ENCODE measurements around the gene CRIP2.

CRIP2 gene

GRCh38 chr14:105481886-105482457 lies 7.4 kb downstream of the CRIP2 start:
- H3K27me3 ChIP-seq (ENCODE audit: low read depth, low read length) = peaks cover 25% of the 10 kb centered on the region
- H3K36me3 ChIP-seq (replicated peaks; ENCODE audit: low read depth, low read length) = no peaks in the 10 kb centered on the region
- peak overlapping the region; percentile 75 for H3K4me3 ChIP-seq (ENCODE audit: low read length)
- peak overlapping the region; percentile 26; the same call in 1 of the 2 replicates for H3K9ac ChIP-seq (ENCODE audit: low read length)
- no peak overlapping the region for H3K27ac ChIP-seq (ENCODE audit: low read length)
- no peaks in the 10 kb centered on the region for H4K20me1 ChIP-seq (ENCODE audit: insufficient read depth, low read length)
- H3K9me3 ChIP-seq (ENCODE audit: insufficient read depth, low read length) = no peaks in the 10 kb centered on the region
- peaks cover 26% of the 10 kb centered on the region for H3K4me1 ChIP-seq (ENCODE audit: low read length)
- no peaks in the 10 kb centered on the region for H3K79me2 ChIP-seq (ENCODE audit: low read length)
- TF ChIP-seq EZH2phosphoT487 (IDR thresholded peaks at IDR 0.05; ENCODE audit: low read depth) (no peak), CTCF (IDR thresholded peaks at IDR 0.05; ENCODE audit: low read depth, low read length) (peak; percentile 18)
- peak overlapping the region; percentile 93 for H3K4me2 ChIP-seq (ENCODE audit: low read length)
- H2AFZ ChIP-seq (ENCODE audit: low read depth, low read length) = no peak overlapping the region

GRCh38 chr14:105482486-105483110 lies 8.0 kb downstream of the CRIP2 start:
- H3K79me2 ChIP-seq (ENCODE audit: low read length) = no peaks in the 10 kb centered on the region; the same call in 1 of the 2 replicates
- H3K9ac ChIP-seq (ENCODE audit: low read length) = no peak overlapping the region
- no peak overlapping the region for H3K4me3 ChIP-seq (ENCODE audit: low read length)
- H2AFZ ChIP-seq (ENCODE audit: low read depth, low read length) = no peak overlapping the region
- H3K36me3 ChIP-seq (replicated peaks; ENCODE audit: low read depth, low read length) = no peaks in the 10 kb centered on the region
- H3K9me3 ChIP-seq (ENCODE audit: insufficient read depth, low read length) = no peaks in the 10 kb centered on the region
- H3K4me2 ChIP-seq (ENCODE audit: low read length) = 0 out of 2 replicates have a peak overlapping the region, but pooled peaks have one; percentile 93
- no peak overlapping the region for H3K27ac ChIP-seq (ENCODE audit: low read length)
- H4K20me1 ChIP-seq (ENCODE audit: insufficient read depth, low read length) = no peaks in the 10 kb centered on the region
- TF ChIP-seq CTCF (IDR thresholded peaks at IDR 0.05; ENCODE audit: low read depth, low read length) (no peak), EZH2phosphoT487 (IDR thresholded peaks at IDR 0.05; ENCODE audit: low read depth) (no peak)
- peaks cover 25% of the 10 kb centered on the region for H3K27me3 ChIP-seq (ENCODE audit: low read depth, low read length)
- H3K4me1 ChIP-seq (ENCODE audit: low read length) = peaks cover 26% of the 10 kb centered on the region

DNA sequence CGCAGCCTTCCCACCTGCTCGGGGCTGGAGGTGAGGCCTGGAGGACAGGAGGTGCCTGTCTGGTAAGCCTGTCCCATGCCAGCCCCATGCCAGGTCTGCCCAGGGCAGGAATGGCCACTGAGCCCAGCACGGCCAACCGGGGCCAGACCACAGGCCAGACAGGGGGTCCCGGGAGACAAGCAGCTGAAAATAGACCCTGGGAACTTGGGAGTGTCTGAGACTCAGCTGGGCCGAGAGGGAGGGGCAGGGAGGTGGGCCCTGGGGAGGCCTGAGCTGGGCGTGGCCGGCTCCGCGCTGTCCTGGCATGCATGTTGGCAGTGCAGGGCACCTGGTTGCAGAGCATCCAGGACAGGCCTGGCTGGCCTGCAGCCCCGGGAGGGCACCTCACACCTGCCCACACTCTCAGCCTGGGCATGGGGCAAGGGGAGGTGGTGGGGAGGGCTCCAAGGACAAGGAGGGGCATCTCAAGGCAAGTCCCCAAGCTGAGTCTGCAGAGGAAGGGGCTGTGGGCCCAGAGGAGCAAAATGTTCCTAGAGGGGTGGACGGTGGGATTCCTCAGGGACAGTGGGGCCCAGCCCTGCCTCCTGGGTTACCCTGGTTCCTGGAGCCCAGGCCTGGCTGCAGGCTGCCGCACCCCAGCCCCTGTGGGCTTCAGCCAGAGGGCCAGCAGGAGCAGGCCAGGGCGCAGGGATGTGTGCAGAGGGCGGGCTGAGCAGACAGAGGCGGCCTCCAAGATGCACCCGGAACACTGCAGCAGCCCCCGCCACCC lies 8.9 kb downstream of the CRIP2 start:
- H3K4me1 ChIP-seq (ENCODE audit: low read length) = peaks cover 28% of the 10 kb centered on the region
- no peaks in the 10 kb centered on the region for H4K20me1 ChIP-seq (ENCODE audit: insufficient read depth, low read length)
- no peak overlapping the region for H3K4me3 ChIP-seq (ENCODE audit: low read length)
- H3K9me3 ChIP-seq (ENCODE audit: insufficient read depth, low read length) = no peaks in the 10 kb centered on the region
- H3K27ac ChIP-seq (ENCODE audit: low read length) = no peak overlapping the region
- no peak overlapping the region for H3K9ac ChIP-seq (ENCODE audit: low read length)
- no peak overlapping the region for H2AFZ ChIP-seq (ENCODE audit: low read depth, low read length)
- TF ChIP-seq CTCF (IDR thresholded peaks at IDR 0.05; ENCODE audit: low read depth, low read length) = no peak
- no peaks in the 10 kb centered on the region for H3K36me3 ChIP-seq (replicated peaks; ENCODE audit: low read depth, low read length)
- no peak overlapping the region for H3K4me2 ChIP-seq (ENCODE audit: low read length)
- peaks cover 18% of the 10 kb centered on the region for H3K27me3 ChIP-seq (ENCODE audit: low read depth, low read length)
- H3K79me2 ChIP-seq (ENCODE audit: low read length) = peaks cover 2% of the 10 kb centered on the region; the same call in 1 of the 2 replicates

Data from OCI-LY3 (cell line).